Vagina (tissue), 2 donors: ENCODE results near the gene CYB5R3. TPM values are rescaled to one million over a fixed set of nuclear protein-coding genes. Genes with fewer than 3 reads are reported as not detected.

ENCODE experiments used
- DNase-seq, 2 donors: peaks; one replicate each; pipeline ENCODE4 v3.0.0-alpha.2; 2017; ENCODE audit errors: extremely low spot score in 2 of 2
- H3K27ac ChIP-seq: fragments of 200-600 bp; sonication (generic); one replicate; pipeline ENCODE4 v1.5.1; 2019
- H3K27me3 ChIP-seq: fragments of 200-600 bp; sonication (generic); one replicate; pipeline ENCODE4 v1.5.1; 2019
- H3K36me3 ChIP-seq, 2 donors: fragments of 200-600 bp; sonication (generic); one replicate each; pipeline ENCODE4 v1.5.1; 2017 to 2019
- H3K4me1 ChIP-seq: fragments of 200-600 bp; sonication (generic); one replicate; pipeline ENCODE4 v1.5.1; 2019
- H3K4me3 ChIP-seq, 2 donors: fragments of 200-600 bp; sonication (generic); 1 replicate in 1 of 2; 2 replicates in 1 of 2; pipeline ENCODE4 v1.5.1; 2016 to 2019
- H3K9me3 ChIP-seq: fragments of 200-600 bp; sonication (generic); one replicate; pipeline ENCODE4 v1.5.1; 2019
- CTCF ChIP-seq, 3 experiments: fragments of 450-650 bp in 2 of 3; fragments of 200-600 bp in 1 of 3; sonication (generic) in 1 of 3; IDR thresholded peaks; one replicate each; pipeline ENCODE4 v1.5.1; 2017 to 2019; ENCODE audit warnings: antibody characterized with exemption in 3 of 3, mild to moderate bottlenecking in 2 of 3, moderate library complexity in 2 of 3
- POLR2A ChIP-seq, 2 donors: fragments of 450-650 bp; IDR thresholded peaks; one replicate each; pipeline ENCODE4 v1.6.1; 2017; ENCODE audit warnings: antibody characterized with exemption in 2 of 2, mild to moderate bottlenecking in 2 of 2, moderate library complexity in 2 of 2
- POLR2AphosphoS5 ChIP-seq, 2 donors: sonication (generic); formaldehyde crosslinking; IDR thresholded peaks; one replicate each; pipeline ENCODE4 v1.9.0; 2017; ENCODE audit warnings: antibody characterized with exemption in 2 of 2, mild to moderate bottlenecking in 2 of 2, low read depth in 1 of 2; ENCODE audit not compliant: insufficient read depth in 1 of 2
- intact Hi-C: fragments of 100-400 bp; cut with DNase I; formaldehyde crosslinking; loops from one replicate; pipeline ENCODE4 v1.15.1; 2023
- total RNA-seq: library from RNA; depleted of rRNA; stranded (reverse); fragments of >200 nt; gene quantifications from one replicate; pipeline ENCODE4 v1.2.3, GENCODE V29; 2016

CYB5R3 gene
- total RNA-seq, 1 donor from 2014 or later = 174 TPM

GRCh38 chr22:42686756-42687491, 37.7 kb upstream of the CYB5R3 start:
- intact Hi-C loops = no loop called here
- H3K9me3 ChIP-seq = no peaks in the 10 kb centered on the region
- DNase-seq = no peak
- H3K4me3 ChIP-seq = no peak overlapping the region
- TF ChIP-seq POLR2A (IDR thresholded peaks at IDR 0.05) (no peak), POLR2AphosphoS5 (IDR thresholded peaks at IDR 0.05; ENCODE audit: insufficient read depth in 1 of 2, low read depth in 1 of 2) (no peak), CTCF (IDR thresholded peaks at IDR 0.05) (no peak)
- peaks cover 97% of the 10 kb centered on the region for H3K4me1 ChIP-seq
- H3K27me3 ChIP-seq = no peaks in the 10 kb centered on the region
- no peaks in the 10 kb centered on the region for H3K36me3 ChIP-seq
- H3K27ac ChIP-seq = peak overlapping the region; percentile 81

GRCh38 chr22:42685941-42686653, 36.9 kb upstream of the CYB5R3 start:
- H3K27me3 ChIP-seq = no peaks in the 10 kb centered on the region
- intact Hi-C loops = no loop called here
- peak overlapping the region; percentile 81 for H3K27ac ChIP-seq
- H3K36me3 ChIP-seq = no peaks in the 10 kb centered on the region
- H3K4me3 ChIP-seq = no peak overlapping the region
- H3K4me1 ChIP-seq = peaks cover 92% of the 10 kb centered on the region
- DNase-seq = no peak
- no peak for TF ChIP-seq POLR2A (IDR thresholded peaks at IDR 0.05)
- TF ChIP-seq CTCF (IDR thresholded peaks at IDR 0.05) = no peak
- peak in 1 of 2 donors; percentile 33 for TF ChIP-seq POLR2AphosphoS5 (IDR thresholded peaks at IDR 0.05; ENCODE audit: insufficient read depth in 1 of 2, low read depth in 1 of 2)
- H3K9me3 ChIP-seq = no peaks in the 10 kb centered on the region

GRCh38 chr22:42684462-42685195, 35.4 kb upstream of the CYB5R3 start:
- H3K4me3 ChIP-seq = no peak overlapping the region
- no peaks in the 10 kb centered on the region for H3K27me3 ChIP-seq
- H3K4me1 ChIP-seq = peaks cover 93% of the 10 kb centered on the region
- DNase-seq = no peak
- intact Hi-C loops = no loop called here
- peak overlapping the region; percentile 81 for H3K27ac ChIP-seq
- no peaks in the 10 kb centered on the region for H3K36me3 ChIP-seq
- H3K9me3 ChIP-seq = no peaks in the 10 kb centered on the region
- TF ChIP-seq POLR2AphosphoS5 (IDR thresholded peaks at IDR 0.05; ENCODE audit: insufficient read depth in 1 of 2, low read depth in 1 of 2) (no peak), CTCF (IDR thresholded peaks at IDR 0.05) (no peak), POLR2A (IDR thresholded peaks at IDR 0.05) (no peak)

- intact Hi-C loops = no loop called here
- Histone ChIP-seq H3K27ac (peak overlapping the region; percentile 81), H3K4me3 (no peak overlapping the region), H3K36me3 (no peaks in the 10 kb centered on the region), H3K4me1 (peaks cover 84% of the 10 kb centered on the region), H3K9me3 (no peaks in the 10 kb centered on the region), H3K27me3 (no peaks in the 10 kb centered on the region)
- TF ChIP-seq POLR2AphosphoS5 (IDR thresholded peaks at IDR 0.05; ENCODE audit: insufficient read depth in 1 of 2, low read depth in 1 of 2) (peak; percentile 35 to 91), POLR2A (IDR thresholded peaks at IDR 0.05) (no peak)
- DNase-seq = no peak
These were observed 34.5 kb upstream of the CYB5R3 start for GRCh38 chr22:42683578-42684283.
